Hepatocyte (in vitro differentiated cells): Measurements from ENCODE around the gene CSNK2B.

Experiments
- EZH2phosphoT487 ChIP-seq: fragments of 200-600 bp; sonication (generic); IDR thresholded peaks from one replicate; pipeline ENCODE4 v1.6.1; 2018; ENCODE audit warnings: antibody characterized with exemption, mild to moderate bottlenecking, low read depth, moderate library complexity; ENCODE audit not compliant: unreplicated experiment, severe bottlenecking
- TF ChIP-seq, protein P1 (sequence below): fragments of 200-600 bp; sonication (generic); IDR thresholded peaks from 2 replicates; pipeline ENCODE4 v1.5.1; 2016; ENCODE audit warnings: antibody characterized with exemption, mild to moderate bottlenecking; ENCODE audit not compliant: poor library complexity

DNA sequence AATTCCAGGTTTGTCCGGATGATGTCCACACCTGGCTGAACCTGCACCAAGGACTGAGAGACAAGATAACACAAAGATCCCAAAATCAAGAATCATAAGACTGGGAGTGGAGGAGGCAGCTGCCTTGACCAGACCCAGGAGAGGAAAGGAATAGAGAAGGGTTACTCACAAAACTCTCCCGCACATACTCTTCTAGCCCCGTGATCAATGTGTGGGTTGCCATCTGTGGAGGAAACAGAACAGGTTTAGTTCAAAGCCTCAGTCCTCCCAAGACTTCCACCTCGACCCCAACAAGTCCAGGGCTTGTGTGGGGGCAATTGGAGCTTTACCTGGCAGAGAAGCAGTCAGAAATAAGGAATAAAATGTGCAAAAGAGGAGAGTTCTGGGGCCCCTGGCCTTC, 24.5 kb upstream of the CSNK2B start:
- TF ChIP-seq, protein P1, sequence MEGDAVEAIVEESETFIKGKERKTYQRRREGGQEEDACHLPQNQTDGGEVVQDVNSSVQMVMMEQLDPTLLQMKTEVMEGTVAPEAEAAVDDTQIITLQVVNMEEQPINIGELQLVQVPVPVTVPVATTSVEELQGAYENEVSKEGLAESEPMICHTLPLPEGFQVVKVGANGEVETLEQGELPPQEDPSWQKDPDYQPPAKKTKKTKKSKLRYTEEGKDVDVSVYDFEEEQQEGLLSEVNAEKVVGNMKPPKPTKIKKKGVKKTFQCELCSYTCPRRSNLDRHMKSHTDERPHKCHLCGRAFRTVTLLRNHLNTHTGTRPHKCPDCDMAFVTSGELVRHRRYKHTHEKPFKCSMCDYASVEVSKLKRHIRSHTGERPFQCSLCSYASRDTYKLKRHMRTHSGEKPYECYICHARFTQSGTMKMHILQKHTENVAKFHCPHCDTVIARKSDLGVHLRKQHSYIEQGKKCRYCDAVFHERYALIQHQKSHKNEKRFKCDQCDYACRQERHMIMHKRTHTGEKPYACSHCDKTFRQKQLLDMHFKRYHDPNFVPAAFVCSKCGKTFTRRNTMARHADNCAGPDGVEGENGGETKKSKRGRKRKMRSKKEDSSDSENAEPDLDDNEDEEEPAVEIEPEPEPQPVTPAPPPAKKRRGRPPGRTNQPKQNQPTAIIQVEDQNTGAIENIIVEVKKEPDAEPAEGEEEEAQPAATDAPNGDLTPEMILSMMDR: no peak
- TF ChIP-seq EZH2phosphoT487: no peak
